HepG2 (cell line): ENCODE measurements around the gene PAK6. TPM values are rescaled to one million over a fixed set of nuclear protein-coding genes. Genes with fewer than 3 reads are reported as not detected.

Experiments
- BRCA1 ChIP-seq: sonication (generic); formaldehyde crosslinking; IDR thresholded peaks from 2 replicates; pipeline ENCODE4 v1.4.0; 2020; ENCODE audit warnings: missing genetic modification reagents
- CEBPB ChIP-seq: IDR thresholded peaks from 2 replicates; pipeline ENCODE4 v1.6.1; 2011; ENCODE audit warnings: low read depth, low read length, improper control_type of control experiment, borderline replicate concordance
- ELF1 ChIP-seq: sonication (generic); formaldehyde crosslinking; IDR thresholded peaks from 2 replicates; pipeline ENCODE4 v1.4.0; 2020; ENCODE audit warnings: missing genetic modification reagents
- GATAD2A ChIP-seq: IDR thresholded peaks from 2 replicates; pipeline ENCODE4 v1.6.1; 2016
- HDAC2 ChIP-seq: sonication (generic); formaldehyde crosslinking; IDR thresholded peaks from 2 replicates; pipeline ENCODE4 v1.4.0; 2020; ENCODE audit warnings: missing genetic modification reagents
- HDAC6 ChIP-seq: fragments of 200-600 bp; sonication (generic); IDR thresholded peaks from 2 replicates; pipeline ENCODE4 v1.7.0; 2017; ENCODE audit warnings: mild to moderate bottlenecking, antibody characterized with exemption, low read length, low read depth
- HNRNPH1 ChIP-seq: fragments of 200-400 bp; formaldehyde crosslinking; optimal IDR thresholded peaks from 2 replicates; pipeline ENCODE3; 2017; ENCODE audit warnings: mild to moderate bottlenecking, low read depth, low read length
- MZF1 ChIP-seq: sonication (generic); formaldehyde crosslinking; IDR thresholded peaks from 2 replicates; pipeline ENCODE4 v1.8.1; 2023; ENCODE audit warnings: mild to moderate bottlenecking, missing genetic modification reagents, borderline replicate concordance
- RAD21 ChIP-seq: fragments of 450-650 bp; formaldehyde crosslinking; IDR thresholded peaks from 2 replicates; pipeline ENCODE4 v1.5.0; 2020; ENCODE audit warnings: mild to moderate bottlenecking
- TAF1 ChIP-seq: sonication (generic); formaldehyde crosslinking; IDR thresholded peaks from 2 replicates; pipeline ENCODE4 v1.4.0; 2020; ENCODE audit warnings: missing genetic modification reagents
- TGIF2 ChIP-seq: IDR thresholded peaks from 2 replicates; pipeline ENCODE4 v1.6.1; 2016; ENCODE audit warnings: control low read depth, missing compliant biosample characterization
- WIZ ChIP-seq: sonication (generic); formaldehyde crosslinking; IDR thresholded peaks from 2 replicates; pipeline ENCODE4 v1.5.1; 2020; ENCODE audit warnings: mild to moderate bottlenecking, missing genetic modification reagents
- YY1 ChIP-seq: IDR thresholded peaks from 2 replicates; pipeline ENCODE4 v1.6.1; 2011; ENCODE audit warnings: low read length, low read depth, moderate library complexity, mild to moderate bottlenecking; ENCODE audit not compliant: insufficient read depth, insufficient replicate concordance
- ZBTB44 ChIP-seq: sonication (generic); formaldehyde crosslinking; IDR thresholded peaks from 2 replicates; pipeline ENCODE4 v1.4.0; 2020; ENCODE audit warnings: missing genetic modification reagents
- ZGPAT ChIP-seq: IDR thresholded peaks from 2 replicates; pipeline ENCODE4 v1.6.1; 2016; ENCODE audit warnings: mild to moderate bottlenecking
- ZNF20 ChIP-seq: sonication (generic); formaldehyde crosslinking; IDR thresholded peaks from 2 replicates; pipeline ENCODE4 v1.4.0; 2020; ENCODE audit warnings: mild to moderate bottlenecking, moderate library complexity, missing genetic modification reagents
- ZNF598 ChIP-seq: sonication (generic); formaldehyde crosslinking; IDR thresholded peaks from 2 replicates; pipeline ENCODE4 v1.5.1; 2020; ENCODE audit warnings: mild to moderate bottlenecking, missing genetic modification reagents, borderline replicate concordance
- ZSCAN30 ChIP-seq: sonication (generic); formaldehyde crosslinking; IDR thresholded peaks from 2 replicates; pipeline ENCODE4 v1.5.0; 2020; ENCODE audit warnings: mild to moderate bottlenecking, missing genetic modification reagents
- polyA plus RNA-seq, 8 experiments: library from polyadenylated mRNA; depleted of rRNA in 3 of 8; stranded (reverse) in 7 of 8; unstranded in 1 of 8; fragments of >200 nt; fragmentation: Illumina TruSeq in 4 of 8; extraction: Trizol in 4 of 8; gene quantifications; 2 replicates each; pipeline versions ENCODE4 v1.2.1 to v1.2.3, GENCODE V29; 2011 to 2016; ENCODE audit warnings: low read depth in 4 of 8, missing spikeins in 1 of 8, mixed read lengths in 1 of 8; ENCODE audit not compliant: insufficient read depth in 1 of 8
- total RNA-seq, 5 experiments: library from RNA; depleted of rRNA; stranded (reverse); fragments of >200 nt; fragmentation: Illumina TruSeq; extraction: Trizol; gene quantifications; 2 replicates each; pipeline ENCODE4 v1.2.3, GENCODE V29; 2016; ENCODE audit warnings: low read depth in 1 of 5
- TF ChIP-seq, protein P1 (sequence below): sonication (generic); formaldehyde crosslinking; IDR thresholded peaks from 2 replicates; pipeline ENCODE4 v1.4.0; 2020; ENCODE audit warnings: missing genetic modification reagents
- TF ChIP-seq, protein P2 (sequence below): sonication (generic); formaldehyde crosslinking; IDR thresholded peaks from 2 replicates; pipeline ENCODE4 v1.4.0; 2020; ENCODE audit warnings: missing genetic modification reagents, mild to moderate bottlenecking, borderline replicate concordance

Gene PAK6
- total and polyA plus RNA-seq, 2 of the 13 experiments (the other 11 are each of a cell fraction or from before 2014, with no cell fraction given): 0.07 TPM; not detected in 1

GRCh38 chr15:40217166-40217824, 21.6 kb upstream of the PAK6 start (continued):
- no peak for TF ChIP-seq CEBPB
- TF ChIP-seq HNRNPH1: no peak
- no peak for TF ChIP-seq TAF1 (CRISPR knock-in tag)
- no peak for TF ChIP-seq HDAC6
- TF ChIP-seq, protein P1, sequence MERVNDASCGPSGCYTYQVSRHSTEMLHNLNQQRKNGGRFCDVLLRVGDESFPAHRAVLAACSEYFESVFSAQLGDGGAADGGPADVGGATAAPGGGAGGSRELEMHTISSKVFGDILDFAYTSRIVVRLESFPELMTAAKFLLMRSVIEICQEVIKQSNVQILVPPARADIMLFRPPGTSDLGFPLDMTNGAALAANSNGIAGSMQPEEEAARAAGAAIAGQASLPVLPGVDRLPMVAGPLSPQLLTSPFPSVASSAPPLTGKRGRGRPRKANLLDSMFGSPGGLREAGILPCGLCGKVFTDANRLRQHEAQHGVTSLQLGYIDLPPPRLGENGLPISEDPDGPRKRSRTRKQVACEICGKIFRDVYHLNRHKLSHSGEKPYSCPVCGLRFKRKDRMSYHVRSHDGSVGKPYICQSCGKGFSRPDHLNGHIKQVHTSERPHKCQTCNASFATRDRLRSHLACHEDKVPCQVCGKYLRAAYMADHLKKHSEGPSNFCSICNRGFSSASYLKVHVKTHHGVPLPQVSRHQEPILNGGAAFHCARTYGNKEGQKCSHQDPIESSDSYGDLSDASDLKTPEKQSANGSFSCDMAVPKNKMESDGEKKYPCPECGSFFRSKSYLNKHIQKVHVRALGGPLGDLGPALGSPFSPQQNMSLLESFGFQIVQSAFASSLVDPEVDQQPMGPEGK: no peak
- TF ChIP-seq WIZ (CRISPR knock-in tag): no peak
- no peak for TF ChIP-seq TGIF2 (CRISPR knock-in tag)
- TF ChIP-seq BRCA1 (CRISPR knock-in tag): no peak
- no peak for TF ChIP-seq GATAD2A (CRISPR knock-in tag)
- TF ChIP-seq RAD21 (CRISPR knock-in tag): peak; percentile 67; the same call in 1 of the 2 replicates
- TF ChIP-seq ZSCAN30 (CRISPR knock-in tag): no peak
- TF ChIP-seq ELF1: no peak
- no peak for TF ChIP-seq ZGPAT (CRISPR knock-in tag)
- TF ChIP-seq YY1: no peak
- TF ChIP-seq ZNF20 (CRISPR knock-in tag): no peak
- TF ChIP-seq MZF1 (CRISPR knock-in tag): no peak
- TF ChIP-seq, protein P2, sequence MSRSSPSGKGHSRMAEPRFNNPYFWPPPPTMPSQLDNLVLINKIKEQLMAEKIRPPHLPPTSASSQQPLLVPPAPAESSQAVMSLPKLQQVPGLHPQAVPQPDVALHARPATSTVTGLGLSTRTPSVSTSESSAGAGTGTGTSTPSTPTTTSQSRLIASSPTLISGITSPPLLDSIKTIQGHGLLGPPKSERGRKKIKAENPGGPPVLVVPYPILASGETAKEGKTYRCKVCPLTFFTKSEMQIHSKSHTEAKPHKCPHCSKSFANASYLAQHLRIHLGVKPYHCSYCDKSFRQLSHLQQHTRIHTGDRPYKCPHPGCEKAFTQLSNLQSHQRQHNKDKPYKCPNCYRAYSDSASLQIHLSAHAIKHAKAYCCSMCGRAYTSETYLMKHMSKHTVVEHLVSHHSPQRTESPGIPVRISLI: peak; percentile 92
- TF ChIP-seq ZBTB44 (CRISPR knock-in tag): no peak
- TF ChIP-seq ZNF598 (CRISPR knock-in tag): no peak
- TF ChIP-seq HDAC2: no peak
- TF ChIP-seq, all 625 proteins: peak for 5
